GM12865 (cell line): ENCODE results near the gene PLXNA2.

ENCODE experiments used
- DNase-seq: peaks from one replicate; pipeline ENCODE4 v3.0.0; 2010; ENCODE audit warnings: low read depth
- H3K4me3 ChIP-seq: 2 replicates; pipeline ENCODE4 v1.5.1; 2011; ENCODE audit warnings: mild to moderate bottlenecking, low read depth, low read length, control low read depth
- CTCF ChIP-seq: IDR thresholded peaks from 2 replicates; pipeline ENCODE4 v1.5.1; 2011; ENCODE audit warnings: low read length, control low read depth, low read depth, inconsistent platforms; ENCODE audit not compliant: insufficient read depth; ENCODE audit errors: missing control alignments

Gene PLXNA2

GRCh38 chr1:208268541-208269337 is 24.6 kb upstream of the PLXNA2 start:
- DNase-seq, result no peak
- no peak overlapping the region for H3K4me3 ChIP-seq
- TF ChIP-seq CTCF, result no peak

GRCh38 chr1:208265525-208265924 is 21.3 kb upstream of the PLXNA2 start:
- H3K4me3 ChIP-seq, result no peak overlapping the region
- DNase-seq, result no peak
- no peak for TF ChIP-seq CTCF

GRCh38 chr1:208265122-208265469 is 20.9 kb upstream of the PLXNA2 start:
- no peak for TF ChIP-seq CTCF
- H3K4me3 ChIP-seq, result no peak overlapping the region
- DNase-seq, result no peak

- no peak overlapping the region for H3K4me3 ChIP-seq
- no peak for TF ChIP-seq CTCF
These were observed 20.4 kb upstream of the PLXNA2 start for GRCh38 chr1:208264469-208265121.

GRCh38 chr1:208261874-208262273 is 17.7 kb upstream of the PLXNA2 start:
- TF ChIP-seq CTCF, result no peak
- DNase-seq, result no peak
- no peak overlapping the region for H3K4me3 ChIP-seq

More at GRCh38 chr1:208264469-208265121, 20.4 kb upstream of the PLXNA2 start:
- no peak for DNase-seq

GRCh38 chr1:208258277-208258676 is 14.1 kb upstream of the PLXNA2 start:
- DNase-seq, result no peak
- TF ChIP-seq CTCF, result no peak
- H3K4me3 ChIP-seq, result no peak overlapping the region
